ENCODE results near the gene ACMSD.

The ACMSD gene

DNA sequence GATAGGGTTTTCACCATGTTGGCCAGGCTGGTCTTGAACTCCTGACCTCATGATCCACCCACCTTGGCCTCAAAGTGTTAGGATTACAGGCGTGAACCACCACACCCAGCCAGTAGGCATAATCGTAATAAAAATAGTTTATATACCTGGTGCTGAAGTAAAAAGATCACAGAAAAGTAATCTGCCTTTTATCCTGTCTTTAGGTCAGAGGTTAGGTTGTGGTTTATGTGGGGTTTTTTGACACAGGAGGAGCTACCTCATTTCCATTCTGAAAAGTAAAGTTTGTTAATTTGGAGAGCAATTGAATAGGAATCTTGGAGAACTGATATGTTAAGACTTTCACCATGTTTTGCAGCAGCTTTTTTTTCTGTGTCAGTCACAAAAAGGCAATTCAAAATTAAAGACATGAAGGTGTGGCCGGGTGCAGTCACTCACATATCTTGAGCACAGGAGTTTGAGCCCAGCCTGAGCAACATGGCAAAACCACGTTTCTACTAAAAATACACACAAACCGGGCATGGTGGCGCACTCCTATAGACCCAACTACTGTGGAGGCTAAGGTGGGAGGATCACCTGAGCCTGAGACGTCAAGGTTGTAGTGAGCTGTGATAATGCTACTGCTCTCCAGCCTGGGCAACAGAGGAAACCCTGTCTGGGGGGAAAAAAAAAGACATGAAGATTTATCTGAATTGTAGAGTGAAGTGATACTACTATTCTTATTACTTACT, 111.7 kb downstream of the ACMSD start:
- DNase-seq (ENCODE audit: low read depth): no peak

- DNase-seq (ENCODE audit: low read depth): no peak
These were observed 112.5 kb downstream of the ACMSD start for GRCh38 chr2:134950886-134951285.

All from T follicular helper cell (primary cell).